Activated T-cell treated with anti-CD3 and anti-CD28 coated beads, Interleukin-2, amount 50 U/mL, for 24 hours (primary cell): ENCODE results near the gene GP1BB.
A peak's percentile ranks its signal among the peaks of the same experiment; 100 is the strongest.

Experiments used
- DNase-seq: peaks from one replicate; pipeline ENCODE4 v3.0.0-alpha.2; 2020
- H3K27ac Mint-ChIP-seq: 2 replicates; pipeline ENCODE4 v1.8.0; 2020; ENCODE audit warnings: mild to moderate bottlenecking, mixed read lengths
- H3K27me3 Mint-ChIP-seq: 2 replicates; pipeline ENCODE4 v1.8.0; 2020; ENCODE audit warnings: mixed read lengths
- H3K36me3 Mint-ChIP-seq: 2 replicates; pipeline ENCODE4 v1.8.0; 2020; ENCODE audit warnings: low read depth, mixed read lengths
- H3K4me1 Mint-ChIP-seq: 2 replicates; pipeline ENCODE4 v1.8.0; 2020; ENCODE audit warnings: low read depth, mixed read lengths
- H3K4me3 Mint-ChIP-seq: 2 replicates; pipeline ENCODE4 v1.8.0; 2020; ENCODE audit warnings: mild to moderate bottlenecking, moderate library complexity, mixed read lengths
- H3K9me3 Mint-ChIP-seq: 2 replicates; pipeline ENCODE4 v1.8.0; 2020; ENCODE audit warnings: mixed read lengths

Gene GP1BB

GRCh38 chr22:19755722-19756287 is 32.5 kb downstream of the GP1BB start:
- Mint-ChIP-seq H3K4me3 (peak overlapping the region; percentile 40), H3K27ac (no peak overlapping the region), H3K27me3 (peaks cover 72% of the 10 kb centered on the region), H3K4me1 (peaks cover 28% of the 10 kb centered on the region), H3K36me3 (no peaks in the 10 kb centered on the region), H3K9me3 (no peaks in the 10 kb centered on the region)
- DNase-seq, result no peak

GRCh38 chr22:19756288-19757128 is 33.2 kb downstream of the GP1BB start:
- Mint-ChIP-seq H3K9me3 (no peaks in the 10 kb centered on the region), H3K4me1 (peaks cover 29% of the 10 kb centered on the region), H3K27ac (no peak overlapping the region), H3K27me3 (peaks cover 73% of the 10 kb centered on the region), H3K4me3 (peak overlapping the region; percentile 29), H3K36me3 (no peaks in the 10 kb centered on the region)
- peak; percentile 78 for DNase-seq

- Mint-ChIP-seq H3K4me3 (peak overlapping the region; percentile 13), H3K36me3 (no peaks in the 10 kb centered on the region), H3K27me3 (peaks cover 82% of the 10 kb centered on the region), H3K27ac (peak overlapping the region; percentile 53), H3K4me1 (peaks cover 32% of the 10 kb centered on the region), H3K9me3 (no peaks in the 10 kb centered on the region)
- no peak for DNase-seq
Measured at GRCh38 chr22:19757140-19757984, 34.0 kb downstream of the GP1BB start.

- Mint-ChIP-seq H3K4me3 (no peak overlapping the region), H3K9me3 (no peaks in the 10 kb centered on the region), H3K27ac (peak overlapping the region; percentile 53), H3K4me1 (peaks cover 32% of the 10 kb centered on the region), H3K36me3 (no peaks in the 10 kb centered on the region), H3K27me3 (peaks cover 82% of the 10 kb centered on the region)
- no peak for DNase-seq
Measured at GRCh38 chr22:19757985-19758895, 34.9 kb downstream of the GP1BB start.

- H3K27ac Mint-ChIP-seq, result no peak overlapping the region
Measured at GRCh38 chr22:19758896-19759426, 35.6 kb downstream of the GP1BB start.

GRCh38 chr22:19759427-19760057 is 36.2 kb downstream of the GP1BB start:
- H3K27me3 Mint-ChIP-seq, result peaks cover 82% of the 10 kb centered on the region
- peak overlapping the region; percentile 67 for H3K4me3 Mint-ChIP-seq
- H3K4me1 Mint-ChIP-seq, result peaks cover 32% of the 10 kb centered on the region
- H3K36me3 Mint-ChIP-seq, result no peaks in the 10 kb centered on the region
- no peaks in the 10 kb centered on the region for H3K9me3 Mint-ChIP-seq
- DNase-seq, result no peak
- no peak overlapping the region for H3K27ac Mint-ChIP-seq

More at GRCh38 chr22:19758896-19759426, 35.6 kb downstream of the GP1BB start:
- peaks cover 32% of the 10 kb centered on the region for H3K4me1 Mint-ChIP-seq
- DNase-seq, result no peak
- no peaks in the 10 kb centered on the region for H3K9me3 Mint-ChIP-seq
- H3K4me3 Mint-ChIP-seq, result no peak overlapping the region
- H3K36me3 Mint-ChIP-seq, result no peaks in the 10 kb centered on the region
- H3K27me3 Mint-ChIP-seq, result peaks cover 82% of the 10 kb centered on the region

GRCh38 chr22:19760058-19760950 is 37.0 kb downstream of the GP1BB start, which contains the start of gene TBX1:
TBX1 (plus strand) TSS chr22:19760778; CDS start chr22:19760844, 66 bp downstream.
- Mint-ChIP-seq H3K9me3 (no peaks in the 10 kb centered on the region), H3K4me1 (peaks cover 33% of the 10 kb centered on the region), H3K36me3 (no peaks in the 10 kb centered on the region), H3K27ac (no peak within 1 kb of the TSS), H3K27me3 (peaks cover 82% of the 10 kb centered on the region), H3K4me3 (peak within 1 kb of the TSS; percentile 67)
- no peak for DNase-seq

- Mint-ChIP-seq H3K27me3 (peaks cover 78% of the 10 kb centered on the region), H3K9me3 (no peaks in the 10 kb centered on the region), H3K4me1 (peaks cover 30% of the 10 kb centered on the region), H3K27ac (no peak overlapping the region), H3K4me3 (peak overlapping the region; percentile 53), H3K36me3 (no peaks in the 10 kb centered on the region)
- DNase-seq, result no peak
Measured at GRCh38 chr22:19760951-19761724, 37.8 kb downstream of the GP1BB start.

- no peak for DNase-seq
- H3K9me3 Mint-ChIP-seq, result no peaks in the 10 kb centered on the region
- no peak overlapping the region for H3K27ac Mint-ChIP-seq
- H3K36me3 Mint-ChIP-seq, result no peaks in the 10 kb centered on the region
- H3K4me3 Mint-ChIP-seq, result peak overlapping the region; percentile 53
- H3K4me1 Mint-ChIP-seq, result peaks cover 26% of the 10 kb centered on the region
- peaks cover 74% of the 10 kb centered on the region for H3K27me3 Mint-ChIP-seq
Measured at GRCh38 chr22:19761725-19762567, 38.6 kb downstream of the GP1BB start.

GRCh38 chr22:19762568-19763457 is 39.5 kb downstream of the GP1BB start:
- H3K27me3 Mint-ChIP-seq, result peaks cover 74% of the 10 kb centered on the region

More at GRCh38 chr22:19762568-19763457, 39.5 kb downstream of the GP1BB start:
- Mint-ChIP-seq H3K4me1 (peaks cover 26% of the 10 kb centered on the region), H3K27ac (no peak overlapping the region), H3K9me3 (no peaks in the 10 kb centered on the region), H3K4me3 (no peak overlapping the region), H3K36me3 (no peaks in the 10 kb centered on the region)
- no peak for DNase-seq
